ENCODE results near the gene PTPN5.

DNA sequence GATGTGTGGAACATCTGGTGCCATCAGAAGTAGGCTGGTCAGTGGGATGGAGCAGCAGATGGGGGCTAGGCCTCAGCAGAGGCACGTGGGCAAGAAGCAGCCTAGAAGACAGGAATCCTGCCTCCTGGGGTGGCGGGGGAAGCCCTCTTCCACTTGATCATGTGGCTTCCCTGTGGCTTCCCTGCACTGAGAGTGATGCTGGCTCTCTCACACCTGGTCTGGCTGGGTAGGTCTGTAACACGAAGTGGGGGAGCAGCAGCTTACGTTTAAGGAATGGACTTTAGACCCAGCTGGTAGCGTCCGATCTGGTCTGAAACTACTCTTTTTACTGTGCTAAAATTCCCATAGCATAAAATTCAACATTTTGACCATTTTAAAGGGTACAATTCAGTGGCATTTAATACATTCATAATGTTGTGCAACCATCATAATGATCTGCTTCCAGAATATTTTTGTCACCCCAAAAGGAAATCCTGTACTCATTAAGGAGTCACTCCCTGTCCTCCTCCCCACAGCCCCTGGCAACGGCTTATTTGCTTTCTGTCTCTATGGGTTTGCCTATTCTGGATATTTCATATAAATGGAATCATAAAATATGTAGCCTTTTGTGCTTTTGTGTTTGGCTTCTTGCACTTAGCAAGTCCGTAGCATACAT lies 21.7 kb downstream of the PTPN5 start:
- TF ChIP-seq, protein P1, sequence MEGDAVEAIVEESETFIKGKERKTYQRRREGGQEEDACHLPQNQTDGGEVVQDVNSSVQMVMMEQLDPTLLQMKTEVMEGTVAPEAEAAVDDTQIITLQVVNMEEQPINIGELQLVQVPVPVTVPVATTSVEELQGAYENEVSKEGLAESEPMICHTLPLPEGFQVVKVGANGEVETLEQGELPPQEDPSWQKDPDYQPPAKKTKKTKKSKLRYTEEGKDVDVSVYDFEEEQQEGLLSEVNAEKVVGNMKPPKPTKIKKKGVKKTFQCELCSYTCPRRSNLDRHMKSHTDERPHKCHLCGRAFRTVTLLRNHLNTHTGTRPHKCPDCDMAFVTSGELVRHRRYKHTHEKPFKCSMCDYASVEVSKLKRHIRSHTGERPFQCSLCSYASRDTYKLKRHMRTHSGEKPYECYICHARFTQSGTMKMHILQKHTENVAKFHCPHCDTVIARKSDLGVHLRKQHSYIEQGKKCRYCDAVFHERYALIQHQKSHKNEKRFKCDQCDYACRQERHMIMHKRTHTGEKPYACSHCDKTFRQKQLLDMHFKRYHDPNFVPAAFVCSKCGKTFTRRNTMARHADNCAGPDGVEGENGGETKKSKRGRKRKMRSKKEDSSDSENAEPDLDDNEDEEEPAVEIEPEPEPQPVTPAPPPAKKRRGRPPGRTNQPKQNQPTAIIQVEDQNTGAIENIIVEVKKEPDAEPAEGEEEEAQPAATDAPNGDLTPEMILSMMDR (IDR thresholded peaks at IDR 0.05) = no peak
- TF ChIP-seq ZFX (IDR thresholded peaks at IDR 0.05; ENCODE audit: borderline replicate concordance) = no peak
